ENCODE results near the gene ASB1. TPM values are rescaled to one million over a fixed set of nuclear protein-coding genes. Genes with fewer than 3 reads are reported as not detected.

ASB1 gene
- total RNA-seq, result 10 to 100 TPM; 12.1 to 50.2 (median 20.0) TPM

DNA sequence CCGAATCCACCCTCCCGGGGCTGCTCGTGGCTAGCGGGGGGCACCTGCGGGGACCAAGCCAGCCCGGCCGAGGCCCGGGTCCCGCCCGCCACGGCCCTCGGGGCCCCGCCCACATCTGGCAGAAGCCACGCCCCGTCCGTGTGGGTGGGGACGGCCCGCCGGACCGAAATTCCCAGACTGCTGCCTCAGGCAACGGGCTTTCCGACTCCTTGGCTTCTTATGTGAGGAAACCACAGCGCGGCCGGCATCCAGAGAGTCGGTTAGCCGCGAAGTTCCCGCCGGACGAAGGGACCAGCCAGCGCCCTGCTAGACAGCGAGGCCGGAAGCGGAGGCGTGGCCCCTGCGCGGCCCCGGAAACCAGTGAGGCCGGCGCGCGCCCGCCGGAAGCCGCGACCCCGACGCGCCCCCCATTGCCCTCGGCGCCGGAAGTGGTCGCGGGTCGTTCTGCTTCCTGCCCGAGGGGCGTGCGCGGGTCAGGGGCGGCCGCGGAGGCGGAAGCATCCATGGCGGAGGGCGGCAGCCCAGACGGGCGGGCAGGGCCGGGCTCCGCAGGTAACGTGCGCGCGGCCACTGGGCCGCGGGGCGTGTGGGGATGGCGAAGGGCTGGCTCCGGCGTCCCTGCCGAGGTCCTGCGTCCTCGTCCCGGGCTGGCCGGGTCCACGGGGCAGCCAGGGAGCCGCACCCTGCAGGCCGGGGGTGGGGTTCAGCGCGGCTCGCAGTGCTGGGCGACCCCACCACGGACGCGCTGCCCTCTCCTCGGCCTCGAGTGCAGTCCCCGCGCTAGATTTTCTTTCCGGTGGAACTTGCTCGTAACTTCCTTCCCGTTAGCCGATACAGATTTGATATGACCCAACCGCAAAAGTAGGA, at the start of gene ASB1:
ASB1 (plus strand) TSS at position 360 of the 867 bp plus-strand sequence; CDS start at position 504, 144 bp downstream.
- peaks cover 15 to 16% of the 10 kb centered on the region in 2 donors for H3K4me1 ChIP-seq (replicated peaks in 1 of 2)
- WGBS, 10 experiments, result 0 to 1% (median 0%) methylated on average over 1 to 31 of the region's 104 CpGs; no CpG with 5 or more reads in 5 of the 10 experiments
- in situ Hi-C loops (cut with MboI; ENCODE audit: low pct_unique_long_range_greater_than_20kb in 2 of 9, low sequenced_read_pairs in 9 of 9, unreplicated experiment in 9 of 9), result no loop called here
- ATAC-seq (replicated peaks in 6 of 8), result peak; percentile 76 to 85 (median 82)
- peak within 1 kb of the TSS; percentile 63 to 85 (median 75) for H3K4me3 ChIP-seq
- H3K27ac ChIP-seq, result peak within 1 kb of the TSS; percentile 95 to 96

DNA sequence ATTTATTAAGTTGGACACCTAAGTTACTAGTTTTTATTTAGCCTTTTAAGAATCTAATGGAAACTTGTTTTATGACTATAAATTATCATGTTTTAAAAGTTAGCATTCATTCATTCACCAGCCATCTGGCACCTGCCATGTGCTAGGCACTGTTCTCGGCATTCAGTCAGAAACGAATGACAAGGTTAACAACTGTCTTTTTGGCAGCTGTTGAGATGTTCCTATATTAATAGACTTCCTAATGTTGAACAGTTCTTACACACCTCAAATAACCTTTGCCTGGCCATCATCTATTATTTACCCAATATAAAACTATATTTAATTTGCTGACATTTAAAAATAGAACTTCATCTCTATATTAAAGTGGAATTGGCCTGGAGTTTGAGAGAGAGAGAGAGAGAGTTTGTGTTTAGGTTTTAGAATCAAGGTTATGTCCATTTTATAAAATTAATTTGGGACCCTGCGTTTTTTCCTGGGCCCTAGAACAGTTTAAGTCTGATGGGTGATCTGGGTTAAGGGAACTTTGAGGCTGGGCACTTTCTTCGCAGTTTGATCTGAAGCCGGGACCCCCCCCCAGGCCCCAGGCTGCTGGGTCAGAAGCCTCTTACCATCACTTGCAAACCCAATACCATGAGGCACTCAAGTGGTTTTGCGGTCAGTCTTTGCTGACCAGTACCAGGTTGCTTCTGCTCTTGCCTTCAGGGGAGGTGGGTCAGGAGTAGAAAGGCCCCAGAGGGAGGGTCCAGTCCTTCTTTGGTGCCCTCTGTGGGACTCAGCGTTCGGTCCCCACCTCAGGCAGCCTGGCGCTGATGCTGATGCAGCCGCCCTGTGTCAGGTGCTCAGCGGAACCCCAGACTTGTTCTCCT, 48.3 kb upstream of the ASB1 start:
- in situ Hi-C loops (cut with MboI; ENCODE audit: low pct_unique_long_range_greater_than_20kb in 2 of 9, low sequenced_read_pairs in 9 of 9, unreplicated experiment in 9 of 9), result no loop called here
- 61 to 100% (median 85%) methylated on average over 1 to 10 of the region's 11 CpGs for WGBS, 10 experiments
- Histone ChIP-seq H3K4me3 (no peak overlapping the region), H3K27ac (no peak overlapping the region), H3K4me1 (replicated peaks in 1 of 2) (peaks cover 4 to 6% of the 10 kb centered on the region in 2 donors)
- no peak for ATAC-seq (replicated peaks in 6 of 8)

- Histone ChIP-seq H3K4me1 (replicated peaks in 1 of 2) (peaks cover 4 to 6% of the 10 kb centered on the region in 2 donors), H3K4me3 (no peak overlapping the region), H3K27ac (no peak overlapping the region)
- WGBS, 10 experiments, result 20 to 83% (median 77%) methylated on average over 1 to 12 of the region's 15 CpGs; no CpG with 5 or more reads in 4 of the 10 experiments
- ATAC-seq (replicated peaks in 6 of 8), result peak in 1 of 8 experiments; percentile 14
- in situ Hi-C loops (cut with MboI; ENCODE audit: low pct_unique_long_range_greater_than_20kb in 2 of 9, low sequenced_read_pairs in 9 of 9, unreplicated experiment in 9 of 9), result no loop called here
Measured at GRCh38 chr2:238379096-238379810, 47.5 kb upstream of the ASB1 start.

DNA sequence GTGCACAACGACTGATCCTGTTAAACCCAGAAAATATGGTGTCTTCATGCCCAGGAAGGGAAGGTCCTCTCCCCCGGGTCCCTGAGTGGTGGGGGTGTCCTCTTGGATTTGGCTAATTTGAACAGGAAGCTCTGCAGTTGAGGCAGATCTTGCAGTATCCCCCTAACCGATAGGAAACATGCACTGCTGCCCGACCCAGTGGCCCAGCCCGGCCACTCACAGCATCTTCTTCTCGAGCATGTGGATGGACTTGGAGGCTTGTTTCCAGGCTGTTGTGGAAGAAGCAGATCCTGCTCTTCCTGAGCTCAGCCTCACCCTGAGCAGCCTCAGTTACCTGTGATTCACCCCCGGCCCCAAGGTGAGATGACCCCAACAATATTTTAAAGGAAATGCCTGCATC, 46.4 kb upstream of the ASB1 start:
- in situ Hi-C loops (cut with MboI; ENCODE audit: low pct_unique_long_range_greater_than_20kb in 2 of 9, low sequenced_read_pairs in 9 of 9, unreplicated experiment in 9 of 9), result no loop called here
- no peak overlapping the region for H3K27ac ChIP-seq

DNA sequence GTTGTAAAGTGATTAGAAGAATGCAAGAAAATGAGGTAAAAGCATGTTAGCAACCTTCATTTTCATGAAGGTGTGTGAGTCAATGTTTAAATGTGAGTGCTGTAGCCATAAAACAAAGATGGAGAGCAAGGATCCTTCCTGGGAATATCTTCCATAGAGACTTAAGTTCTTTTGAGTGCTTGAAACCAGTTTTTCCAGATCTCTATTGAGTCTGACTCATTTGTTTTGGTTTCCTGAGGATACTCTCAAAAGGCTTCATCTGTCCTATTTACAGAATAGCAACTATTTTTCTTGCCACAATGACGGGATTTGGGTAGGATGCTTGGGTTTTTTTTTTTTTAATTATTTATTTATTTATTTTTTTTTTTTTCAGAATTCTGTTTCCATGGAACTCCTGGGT, 45.9 kb upstream of the ASB1 start:
- 57 to 100% (median 89%) methylated on average over 1 of the region's 1 CpG; no CpG with 5 or more reads in 1 of the 10 experiments for WGBS, 10 experiments
- Histone ChIP-seq H3K4me1 (replicated peaks in 1 of 2) (peaks cover 4 to 6% of the 10 kb centered on the region in 2 donors), H3K4me3 (no peak overlapping the region), H3K27ac (no peak overlapping the region)
- in situ Hi-C loops (cut with MboI; ENCODE audit: low pct_unique_long_range_greater_than_20kb in 2 of 9, low sequenced_read_pairs in 9 of 9, unreplicated experiment in 9 of 9), result no loop called here
- no peak for ATAC-seq (replicated peaks in 6 of 8)

More for the DNA sequence above, 46.4 kb upstream of the ASB1 start:
- 71 to 100% (median 93%) methylated on average over 1 to 5 of the region's 7 CpGs; no CpG with 5 or more reads in 4 of the 10 experiments for WGBS, 10 experiments
- Histone ChIP-seq H3K4me3 (no peak overlapping the region), H3K4me1 (replicated peaks in 1 of 2) (peaks cover 4 to 6% of the 10 kb centered on the region in 2 donors)
- no peak for ATAC-seq (replicated peaks in 6 of 8)

GRCh38 chr2:238381341-238382115, 45.2 kb upstream of the ASB1 start:
- ATAC-seq (replicated peaks in 6 of 8), result no peak
- 87 to 96% (median 91%) methylated on average over 3 to 13 of the region's 16 CpGs for WGBS, 10 experiments
- in situ Hi-C loops (cut with MboI; ENCODE audit: low pct_unique_long_range_greater_than_20kb in 2 of 9, low sequenced_read_pairs in 9 of 9, unreplicated experiment in 9 of 9), result no loop called here

DNA sequence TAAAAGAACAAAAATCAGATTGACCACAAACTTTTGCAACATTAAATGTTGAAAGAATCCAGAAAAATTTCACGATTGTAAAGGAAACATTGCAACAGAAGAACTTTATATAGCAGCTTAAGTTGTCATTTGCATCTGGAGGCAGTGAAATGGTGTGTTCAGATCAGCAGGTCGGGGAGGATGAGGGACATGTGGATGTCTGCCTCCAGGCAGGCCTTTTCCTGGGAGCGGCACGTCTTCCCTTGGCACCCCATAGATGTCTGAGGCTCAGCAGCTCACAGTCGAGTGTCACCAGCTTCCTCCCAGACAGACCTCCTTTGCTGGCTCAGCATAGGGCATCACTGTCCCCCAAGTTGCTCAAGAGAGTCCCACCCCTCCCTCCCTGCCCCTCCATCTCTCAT, 44.3 kb upstream of the ASB1 start:
- 44 to 100% (median 83%) methylated on average over 1 to 4 of the region's 5 CpGs; no CpG with 5 or more reads in 1 of the 10 experiments for WGBS, 10 experiments
- no peak overlapping the region for H3K4me3 ChIP-seq
- ATAC-seq (replicated peaks in 6 of 8), result no peak
- no peak overlapping the region for H3K27ac ChIP-seq
- peaks cover 4 to 6% of the 10 kb centered on the region in 2 donors for H3K4me1 ChIP-seq (replicated peaks in 1 of 2)
- in situ Hi-C loops (cut with MboI; ENCODE audit: low pct_unique_long_range_greater_than_20kb in 2 of 9, low sequenced_read_pairs in 9 of 9, unreplicated experiment in 9 of 9), result no loop called here

More at GRCh38 chr2:238381341-238382115, 45.2 kb upstream of the ASB1 start:
- no peak overlapping the region for H3K27ac ChIP-seq
- peaks cover 4 to 6% of the 10 kb centered on the region in 2 donors for H3K4me1 ChIP-seq (replicated peaks in 1 of 2)
- no peak overlapping the region for H3K4me3 ChIP-seq

- no peak for ATAC-seq (replicated peaks in 6 of 8)
- 89 to 100% (median 100%) methylated on average over 1 to 3 of the region's 5 CpGs; no CpG with 5 or more reads in 4 of the 10 experiments for WGBS, 10 experiments
- Histone ChIP-seq H3K4me3 (no peak overlapping the region), H3K4me1 (replicated peaks in 1 of 2) (peaks cover 4 to 6% of the 10 kb centered on the region in 2 donors), H3K27ac (no peak overlapping the region)
- in situ Hi-C loops (cut with MboI; ENCODE audit: low pct_unique_long_range_greater_than_20kb in 2 of 9, low sequenced_read_pairs in 9 of 9, unreplicated experiment in 9 of 9), result no loop called here
Measured at GRCh38 chr2:238383135-238383534, 43.6 kb upstream of the ASB1 start.

DNA sequence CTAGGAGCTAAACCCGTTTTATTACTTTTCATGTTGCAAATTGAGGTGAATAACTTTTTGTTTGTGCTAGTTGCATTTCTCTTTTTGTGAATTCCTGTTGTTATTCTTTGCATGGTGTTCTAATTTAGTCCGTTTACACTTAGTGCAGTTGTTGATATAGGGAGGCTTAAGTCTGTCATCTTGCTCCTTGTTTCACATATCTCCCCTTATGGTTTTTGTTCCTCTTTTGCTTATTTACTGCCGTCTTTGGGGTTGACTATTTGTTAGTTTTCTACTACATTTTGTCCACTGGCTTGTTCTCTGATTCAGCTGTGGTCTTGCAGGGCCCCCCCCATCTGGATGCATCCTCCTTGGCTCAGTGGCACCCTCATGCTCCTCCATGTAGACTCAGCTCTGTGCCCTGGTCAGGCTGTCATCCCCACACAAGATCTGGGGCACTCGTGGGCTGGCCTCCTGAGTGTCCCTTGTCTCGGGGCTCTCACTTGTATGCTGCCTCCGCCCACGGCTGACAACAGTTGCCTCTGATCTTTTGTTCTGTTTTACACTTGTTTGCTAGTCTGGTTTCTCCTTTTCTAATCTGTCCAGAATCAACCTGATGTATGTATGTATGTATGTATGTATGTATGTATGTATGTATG, 42.9 kb upstream of the ASB1 start:
- H3K27ac ChIP-seq, result no peak overlapping the region
- H3K4me3 ChIP-seq, result no peak overlapping the region
- in situ Hi-C loops (cut with MboI; ENCODE audit: low pct_unique_long_range_greater_than_20kb in 2 of 9, low sequenced_read_pairs in 9 of 9, unreplicated experiment in 9 of 9), result no loop called here
- ATAC-seq (replicated peaks in 6 of 8), result no peak
- H3K4me1 ChIP-seq (replicated peaks in 1 of 2), result peaks cover 4 to 6% of the 10 kb centered on the region in 2 donors
- WGBS, 10 experiments, result 60 to 100% (median 100%) methylated on average over 1 to 7 of the region's 7 CpGs

GRCh38 chr2:238387332-238387731, 39.4 kb upstream of the ASB1 start:
- no peak for ATAC-seq (replicated peaks in 6 of 8)
- WGBS, 10 experiments, result 68 to 100% (median 88%) methylated on average over 2 to 4 of the region's 4 CpGs; no CpG with 5 or more reads in 1 of the 10 experiments
- no peak overlapping the region for H3K4me3 ChIP-seq
- no peak overlapping the region for H3K27ac ChIP-seq
- in situ Hi-C loops (cut with MboI; ENCODE audit: low pct_unique_long_range_greater_than_20kb in 2 of 9, low sequenced_read_pairs in 9 of 9, unreplicated experiment in 9 of 9), result no loop called here
- H3K4me1 ChIP-seq (replicated peaks in 1 of 2), result no peaks in the 10 kb centered on the region

GRCh38 chr2:238388794-238389193, 37.9 kb upstream of the ASB1 start:
- Histone ChIP-seq H3K4me1 (replicated peaks in 1 of 2) (no peaks in the 10 kb centered on the region), H3K4me3 (no peak overlapping the region), H3K27ac (no peak overlapping the region)
- in situ Hi-C loops (cut with MboI; ENCODE audit: low pct_unique_long_range_greater_than_20kb in 2 of 9, low sequenced_read_pairs in 9 of 9, unreplicated experiment in 9 of 9), result no loop called here
- ATAC-seq (replicated peaks in 6 of 8), result no peak
- WGBS, 10 experiments, result 50 to 100% (median 88%) methylated on average over 1 to 6 of the region's 8 CpGs; no CpG with 5 or more reads in 4 of the 10 experiments

Data from motor neuron (in vitro differentiated cells).